Activated CD8-positive, alpha-beta T cell treated with anti-CD3 and anti-CD28 coated beads for 36 hours (primary cell): Measurements from ENCODE around the gene ANGPTL1. TPM values are rescaled to one million over a fixed set of nuclear protein-coding genes. Genes with fewer than 3 reads are reported as not detected.

Experiments
- ATAC-seq: fragments of 200-7000 bp; cut with Tn5 transposase; one replicate; pipeline ENCODE4 v1.10.0; 2021; ENCODE audit warnings: mild to moderate bottlenecking, moderate library complexity
- CTCF ChIA-PET: fragments of 350-600 bp; sonication (Branson Sonifier 250); formaldehyde crosslinking; loops from one replicate; lab custom pipeline; 2021; ENCODE audit warnings: antibody characterized with exemption; lab: Charles Lee
- POLR2A ChIA-PET: fragments of 350-600 bp; sonication (Branson Sonifier 250); formaldehyde crosslinking; loops from one replicate; lab custom pipeline; 2021; ENCODE audit warnings: antibody characterized with exemption; lab: Charles Lee
- DNase-seq: peaks from one replicate; pipeline ENCODE4 v3.0.0-alpha.2; 2020
- H3K27ac Mint-ChIP-seq: one replicate; pipeline ENCODE4 v1.8.0; 2021; ENCODE audit warnings: mild to moderate bottlenecking, mixed read lengths
- H3K27me3 Mint-ChIP-seq: one replicate; pipeline ENCODE4 v1.8.0; 2021; ENCODE audit warnings: mixed read lengths
- H3K36me3 Mint-ChIP-seq: one replicate; pipeline ENCODE4 v1.8.0; 2021; ENCODE audit warnings: low read depth, mixed read lengths
- H3K4me1 Mint-ChIP-seq: one replicate; pipeline ENCODE4 v1.8.0; 2021; ENCODE audit warnings: low read depth, mixed read lengths
- H3K4me3 Mint-ChIP-seq: one replicate; pipeline ENCODE4 v1.8.0; 2021; ENCODE audit warnings: mild to moderate bottlenecking, moderate library complexity, mixed read lengths
- H3K9me3 Mint-ChIP-seq: one replicate; pipeline ENCODE4 v1.8.0; 2021; ENCODE audit warnings: mixed read lengths
- CTCF ChIP-seq: fragments of 200-600 bp; IDR thresholded peaks from one replicate; pipeline ENCODE4 v1.8.0; 2022; ENCODE audit warnings: antibody characterized with exemption, mild to moderate bottlenecking
- intact Hi-C: fragments of 100-400 bp; cut with micrococcal nuclease; formaldehyde crosslinking; loops from one replicate; pipeline ENCODE4 v1.10.0; 2022
- total RNA-seq, 2 experiments: library from RNA; stranded (reverse); gene quantifications; one replicate each; pipeline ENCODE4 v1.2.3, GENCODE V29; 2021

The ANGPTL1 gene
- total RNA-seq, 2 experiments from 2014 or later, result not detected

- no peaks in the 10 kb centered on the region for H3K27me3 Mint-ChIP-seq
- ATAC-seq (no peak), DNase-seq (no peak)
- peaks cover 20% of the 10 kb centered on the region for H3K36me3 Mint-ChIP-seq
- ChIA-PET POLR2A (no interaction called here), CTCF (no interaction called here)
- no peak overlapping the region for H3K27ac Mint-ChIP-seq
- H3K4me1 Mint-ChIP-seq, result no peaks in the 10 kb centered on the region
- H3K9me3 Mint-ChIP-seq, result peaks cover 5% of the 10 kb centered on the region
- no peak for TF ChIP-seq CTCF
- intact Hi-C loops, result no loop called here
- no peak overlapping the region for H3K4me3 Mint-ChIP-seq
These were observed 41.7 kb upstream of the ANGPTL1 start for GRCh38 chr1:178912597-178912996.

GRCh38 chr1:178910023-178910422, 39.1 kb upstream of the ANGPTL1 start:
- TF ChIP-seq CTCF, result no peak
- peaks cover 5% of the 10 kb centered on the region for H3K9me3 Mint-ChIP-seq
- H3K36me3 Mint-ChIP-seq, result peaks cover 10% of the 10 kb centered on the region
- H3K27me3 Mint-ChIP-seq, result no peaks in the 10 kb centered on the region
- H3K4me1 Mint-ChIP-seq, result no peaks in the 10 kb centered on the region
- H3K27ac Mint-ChIP-seq, result no peak overlapping the region
- ChIA-PET CTCF (no interaction called here), POLR2A (no interaction called here)
- ATAC-seq (no peak), DNase-seq (no peak)
- no peak overlapping the region for H3K4me3 Mint-ChIP-seq
- intact Hi-C loops, result no loop called here

DNA sequence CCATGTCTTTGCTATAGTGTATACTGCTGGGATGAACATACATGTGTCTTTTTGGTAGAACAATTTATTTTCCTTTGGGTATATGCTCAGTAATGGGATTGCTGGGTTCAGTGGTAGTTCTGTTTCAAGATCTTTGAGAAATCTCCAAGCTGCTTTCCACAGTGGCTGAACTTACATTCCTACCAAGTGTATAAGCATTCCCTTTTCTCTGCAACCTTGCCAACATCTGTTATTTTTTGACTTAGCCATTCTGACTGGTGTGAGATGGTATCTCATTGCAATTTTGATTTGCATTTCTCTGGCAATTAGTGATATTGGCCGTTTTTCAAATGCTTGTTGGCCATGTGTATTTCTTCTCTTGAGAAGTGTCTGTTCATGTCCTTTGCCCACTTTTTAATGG, 37.5 kb upstream of the ANGPTL1 start:
- H3K9me3 Mint-ChIP-seq, result peaks cover 5% of the 10 kb centered on the region
- no peaks in the 10 kb centered on the region for H3K27me3 Mint-ChIP-seq
- no peak for TF ChIP-seq CTCF
- no peak for ATAC-seq
- CTCF ChIA-PET, result no interaction called here
- intact Hi-C loops, result no loop called here
- H3K4me3 Mint-ChIP-seq, result no peak overlapping the region
- POLR2A ChIA-PET, result no interaction called here
- no peak overlapping the region for H3K27ac Mint-ChIP-seq
- H3K4me1 Mint-ChIP-seq, result no peaks in the 10 kb centered on the region
- H3K36me3 Mint-ChIP-seq, result peaks cover 16% of the 10 kb centered on the region
- no peak for DNase-seq

- Mint-ChIP-seq H3K9me3 (peaks cover 3% of the 10 kb centered on the region), H3K4me3 (no peak overlapping the region), H3K27ac (no peak overlapping the region), H3K4me1 (peaks cover 10% of the 10 kb centered on the region), H3K27me3 (no peaks in the 10 kb centered on the region), H3K36me3 (peaks cover 14% of the 10 kb centered on the region)
- intact Hi-C loops, result no loop called here
- ATAC-seq (no peak), DNase-seq (no peak)
- no peak for TF ChIP-seq CTCF
- ChIA-PET POLR2A (no interaction called here), CTCF (interaction anchor here (1.2 kb wide), 1 partner anchor 400 kb away, joined by 3 read pairs; no protein-coding TSS in a partner anchor)
These were observed 30.7 kb upstream of the ANGPTL1 start for GRCh38 chr1:178901482-178902125.

GRCh38 chr1:178899402-178899801, 28.5 kb upstream of the ANGPTL1 start:
- ChIA-PET POLR2A (no interaction called here), CTCF (no interaction called here)
- Mint-ChIP-seq H3K4me1 (peaks cover 10% of the 10 kb centered on the region), H3K36me3 (peaks cover 21% of the 10 kb centered on the region), H3K27ac (no peak overlapping the region), H3K27me3 (no peaks in the 10 kb centered on the region), H3K9me3 (peaks cover 3% of the 10 kb centered on the region), H3K4me3 (no peak overlapping the region)
- ATAC-seq (no peak), DNase-seq (no peak)
- TF ChIP-seq CTCF, result no peak
- intact Hi-C loops, result no loop called here
